ENCODE measurements around the gene TOP3A.

TOP3A gene

DNA sequence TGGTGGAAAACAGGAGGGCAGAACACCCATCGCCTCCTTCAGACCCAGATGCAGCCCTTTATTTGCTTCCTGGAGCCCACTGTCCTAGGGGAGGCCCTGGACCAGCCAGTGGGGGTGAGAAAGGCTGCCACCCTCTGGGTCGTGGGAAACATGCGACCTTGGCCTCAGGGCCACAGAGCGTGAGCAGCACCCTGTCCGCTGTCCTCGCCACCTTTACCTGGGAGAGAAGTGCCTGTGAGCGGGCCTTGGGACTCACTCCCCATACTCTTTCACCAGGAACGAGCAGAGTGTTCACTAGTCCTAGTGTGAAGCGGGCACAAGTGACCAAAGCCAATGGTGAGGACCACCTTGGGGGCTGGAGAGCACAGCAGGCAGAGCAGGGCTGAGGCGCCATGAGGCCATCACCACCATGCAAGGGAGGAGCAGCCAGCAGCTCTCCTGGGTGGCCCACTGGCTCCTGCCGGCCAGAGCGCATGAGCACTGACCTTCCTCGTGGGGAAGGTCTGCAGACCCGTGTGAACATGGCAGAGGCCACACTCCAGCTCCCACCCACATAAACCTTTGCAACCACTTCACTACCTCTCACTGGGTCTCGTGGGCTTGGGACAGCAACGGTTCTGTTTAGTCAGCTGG is 8.8 kb upstream of the TOP3A start:
- Histone ChIP-seq H3K4me3 (ENCODE audit: severe bottlenecking) (no peak overlapping the region), H3K36me3 (ENCODE audit: low read depth) (peaks cover 57% of the 10 kb centered on the region), H3K27me3 (ENCODE audit: insufficient read depth, poor library complexity, severe bottlenecking) (no peaks in the 10 kb centered on the region), H3K27ac (ENCODE audit: poor library complexity, severe bottlenecking) (no peak overlapping the region), H3K4me1 (ENCODE audit: insufficient read depth, poor library complexity, severe bottlenecking) (no peaks in the 10 kb centered on the region), H3K9me3 (ENCODE audit: severe bottlenecking) (no peaks in the 10 kb centered on the region)
- no peak for DNase-seq (ENCODE audit: low spot score)
- TF ChIP-seq, protein P1, sequence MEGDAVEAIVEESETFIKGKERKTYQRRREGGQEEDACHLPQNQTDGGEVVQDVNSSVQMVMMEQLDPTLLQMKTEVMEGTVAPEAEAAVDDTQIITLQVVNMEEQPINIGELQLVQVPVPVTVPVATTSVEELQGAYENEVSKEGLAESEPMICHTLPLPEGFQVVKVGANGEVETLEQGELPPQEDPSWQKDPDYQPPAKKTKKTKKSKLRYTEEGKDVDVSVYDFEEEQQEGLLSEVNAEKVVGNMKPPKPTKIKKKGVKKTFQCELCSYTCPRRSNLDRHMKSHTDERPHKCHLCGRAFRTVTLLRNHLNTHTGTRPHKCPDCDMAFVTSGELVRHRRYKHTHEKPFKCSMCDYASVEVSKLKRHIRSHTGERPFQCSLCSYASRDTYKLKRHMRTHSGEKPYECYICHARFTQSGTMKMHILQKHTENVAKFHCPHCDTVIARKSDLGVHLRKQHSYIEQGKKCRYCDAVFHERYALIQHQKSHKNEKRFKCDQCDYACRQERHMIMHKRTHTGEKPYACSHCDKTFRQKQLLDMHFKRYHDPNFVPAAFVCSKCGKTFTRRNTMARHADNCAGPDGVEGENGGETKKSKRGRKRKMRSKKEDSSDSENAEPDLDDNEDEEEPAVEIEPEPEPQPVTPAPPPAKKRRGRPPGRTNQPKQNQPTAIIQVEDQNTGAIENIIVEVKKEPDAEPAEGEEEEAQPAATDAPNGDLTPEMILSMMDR (IDR thresholded peaks at IDR 0.05; ENCODE audit: poor library complexity, severe bottlenecking): no peak
- ATAC-seq (ENCODE audit: low read depth): no peak

DNA sequence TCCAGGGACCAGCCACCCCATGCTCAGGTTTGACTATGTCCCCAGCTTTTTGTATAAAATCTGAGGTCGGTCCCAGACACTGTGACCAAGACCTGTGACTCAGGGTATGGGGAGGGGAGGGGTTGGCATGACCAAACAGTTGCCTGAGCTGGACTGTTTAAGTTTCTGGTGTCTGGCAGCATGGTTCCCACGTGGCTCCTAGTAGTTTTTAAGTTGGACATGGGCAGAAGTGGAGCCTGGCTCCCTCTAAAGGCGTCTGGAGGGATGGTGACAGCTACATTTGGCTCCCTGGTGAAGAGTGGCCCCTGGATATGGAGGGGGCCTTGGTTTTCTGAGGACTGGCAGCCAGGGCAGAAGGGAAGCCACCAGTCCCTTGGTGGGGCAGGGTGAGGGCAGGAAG is 8.2 kb upstream of the TOP3A start:
- Histone ChIP-seq H3K4me1 (ENCODE audit: insufficient read depth, poor library complexity, severe bottlenecking) (peaks cover under 1% of the 10 kb centered on the region), H3K4me3 (ENCODE audit: severe bottlenecking) (no peak overlapping the region), H3K27ac (ENCODE audit: poor library complexity, severe bottlenecking) (no peak overlapping the region), H3K36me3 (ENCODE audit: low read depth) (peaks cover 58% of the 10 kb centered on the region), H3K27me3 (ENCODE audit: insufficient read depth, poor library complexity, severe bottlenecking) (no peaks in the 10 kb centered on the region), H3K9me3 (ENCODE audit: severe bottlenecking) (no peaks in the 10 kb centered on the region)
- DNase-seq (ENCODE audit: low spot score) (no peak), ATAC-seq (ENCODE audit: low read depth) (peak; percentile 8; the same call in 1 of the 3 replicates)
- TF ChIP-seq, protein P1 (IDR thresholded peaks at IDR 0.05; ENCODE audit: poor library complexity, severe bottlenecking): no peak

DNA sequence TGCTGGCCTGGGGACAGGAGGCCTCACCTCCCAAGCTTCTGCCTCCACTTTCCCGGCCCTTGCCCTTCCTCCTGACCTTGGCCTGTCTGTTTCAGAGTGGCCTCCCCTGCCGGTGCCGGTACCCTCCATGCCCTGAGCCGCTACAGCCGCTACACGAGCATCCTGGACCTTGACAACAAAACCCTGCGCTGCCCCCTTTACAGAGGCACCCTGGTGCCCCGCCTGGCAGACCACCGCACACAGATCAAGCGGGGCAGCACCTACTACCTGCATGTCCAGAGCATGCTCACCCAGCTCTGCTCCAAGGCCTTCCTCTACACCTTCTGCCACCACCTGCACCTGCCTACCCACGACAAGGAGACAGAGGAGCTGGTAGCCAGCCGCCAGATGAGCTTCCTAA is 7.7 kb upstream of the TOP3A start:
- Histone ChIP-seq H3K27ac (ENCODE audit: poor library complexity, severe bottlenecking) (no peak overlapping the region), H3K4me1 (ENCODE audit: insufficient read depth, poor library complexity, severe bottlenecking) (peaks cover 4% of the 10 kb centered on the region)
- TF ChIP-seq, protein P1 (IDR thresholded peaks at IDR 0.05; ENCODE audit: poor library complexity, severe bottlenecking): no peak

DNA sequence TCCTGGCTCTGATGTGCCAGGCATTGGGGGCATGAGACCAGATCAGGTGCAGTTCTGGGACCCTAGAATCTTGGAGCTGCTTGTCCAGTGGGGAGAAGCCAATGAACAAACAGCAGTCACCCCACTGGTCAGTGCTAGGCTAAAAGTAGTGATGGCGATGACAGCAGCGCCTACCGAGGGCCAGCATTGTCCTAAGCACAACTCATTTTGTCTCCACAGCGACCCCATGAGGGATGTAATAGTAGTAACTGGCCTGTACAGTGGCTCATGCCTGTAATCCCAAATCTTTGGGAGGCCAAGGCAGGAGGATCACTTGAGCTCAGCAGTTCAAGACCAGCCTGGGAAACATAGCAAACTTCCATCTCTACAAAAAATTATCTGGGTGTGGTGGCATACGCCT is 6.5 kb upstream of the TOP3A start:
- Histone ChIP-seq H3K27me3 (ENCODE audit: insufficient read depth, poor library complexity, severe bottlenecking) (no peaks in the 10 kb centered on the region), H3K9me3 (ENCODE audit: severe bottlenecking) (no peaks in the 10 kb centered on the region), H3K36me3 (ENCODE audit: low read depth) (peaks cover 64% of the 10 kb centered on the region), H3K4me3 (ENCODE audit: severe bottlenecking) (no peak overlapping the region), H3K27ac (ENCODE audit: poor library complexity, severe bottlenecking) (no peak overlapping the region), H3K4me1 (ENCODE audit: insufficient read depth, poor library complexity, severe bottlenecking) (peaks cover 4% of the 10 kb centered on the region)
- TF ChIP-seq, protein P1 (IDR thresholded peaks at IDR 0.05; ENCODE audit: poor library complexity, severe bottlenecking): no peak
- no peak for ATAC-seq (ENCODE audit: low read depth)
- no peak for DNase-seq (ENCODE audit: low spot score)

More for the DNA sequence above, 7.7 kb upstream of the TOP3A start:
- Histone ChIP-seq H3K9me3 (ENCODE audit: severe bottlenecking) (no peaks in the 10 kb centered on the region), H3K27me3 (ENCODE audit: insufficient read depth, poor library complexity, severe bottlenecking) (no peaks in the 10 kb centered on the region), H3K36me3 (ENCODE audit: low read depth) (peaks cover 59% of the 10 kb centered on the region), H3K4me3 (ENCODE audit: severe bottlenecking) (no peak overlapping the region)
- ATAC-seq (ENCODE audit: low read depth): no peak
- DNase-seq (ENCODE audit: low spot score): no peak

DNA sequence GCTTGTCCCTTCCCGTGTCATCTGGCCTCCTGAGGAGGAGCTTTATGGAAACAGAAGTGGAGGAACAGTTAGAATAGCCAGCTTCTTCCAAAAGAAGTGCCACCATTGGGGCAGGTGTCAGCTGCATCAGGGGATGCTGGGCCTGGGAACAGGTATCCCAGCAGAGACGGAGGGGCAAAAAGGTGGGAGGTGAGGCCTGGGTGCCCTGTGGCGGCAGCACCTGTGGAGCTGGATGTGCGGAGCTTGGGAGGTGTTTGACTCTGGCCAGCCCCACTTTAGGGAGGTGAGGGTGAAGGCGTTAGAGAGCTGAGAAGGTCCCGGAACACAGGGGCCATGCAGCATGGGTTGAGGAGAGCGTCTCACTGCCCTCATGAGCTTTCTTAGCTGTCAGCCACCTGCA is 5.5 kb upstream of the TOP3A start:
- H3K36me3 ChIP-seq (ENCODE audit: low read depth): peaks cover 63% of the 10 kb centered on the region
- H3K9me3 ChIP-seq (ENCODE audit: severe bottlenecking): no peaks in the 10 kb centered on the region
- TF ChIP-seq, protein P1 (IDR thresholded peaks at IDR 0.05; ENCODE audit: poor library complexity, severe bottlenecking): no peak
- DNase-seq (ENCODE audit: low spot score) (no peak), ATAC-seq (ENCODE audit: low read depth) (no peak)
- H3K27me3 ChIP-seq (ENCODE audit: insufficient read depth, poor library complexity, severe bottlenecking): no peaks in the 10 kb centered on the region
- peaks cover 9% of the 10 kb centered on the region for H3K4me1 ChIP-seq (ENCODE audit: insufficient read depth, poor library complexity, severe bottlenecking)
- H3K27ac ChIP-seq (ENCODE audit: poor library complexity, severe bottlenecking): no peak overlapping the region
- no peak overlapping the region for H3K4me3 ChIP-seq (ENCODE audit: severe bottlenecking)

All from RWPE2 (cell line).